OCI-LY1 (cell line): ENCODE measurements around the gene SLCO2A1.

Source experiments
- H2AFZ ChIP-seq: fragments of 200-600 bp; sonication (generic), shearing (Covaris generic); 2 replicates; pipeline ENCODE4 v1.6.0; 2014; ENCODE audit warnings: antibody characterized with exemption, mild to moderate bottlenecking, low read length
- H3F3A ChIP-seq: fragments of 200-600 bp; sonication (generic), shearing (Covaris generic); 2 replicates; pipeline ENCODE4 v1.6.0; 2014; ENCODE audit warnings: mild to moderate bottlenecking, antibody characterized with exemption, low read length, moderate library complexity; ENCODE audit not compliant: insufficient read depth
- H3K27ac ChIP-seq: fragments of 200-600 bp; sonication (generic); 2 replicates; pipeline ENCODE4 v1.5.1; 2014; ENCODE audit warnings: low read length, mixed run types, mild to moderate bottlenecking, low read depth; ENCODE audit not compliant: poor library complexity, severe bottlenecking
- H3K27me3 ChIP-seq: fragments of 200-600 bp; sonication (generic); 2 replicates; pipeline ENCODE4 v1.6.0; 2014; ENCODE audit warnings: antibody characterized with exemption, mild to moderate bottlenecking, low read length, moderate library complexity; ENCODE audit not compliant: insufficient read depth
- H3K36me3 ChIP-seq: fragments of 200-600 bp; sonication (generic); 2 replicates; pipeline ENCODE4 v1.6.1; 2014; ENCODE audit warnings: mild to moderate bottlenecking, antibody characterized with exemption, low read length, moderate library complexity, mixed read lengths; ENCODE audit not compliant: insufficient read depth
- H3K4me1 ChIP-seq: fragments of 200-600 bp; sonication (generic); 2 replicates; pipeline ENCODE4 v1.5.1; 2014; ENCODE audit warnings: mild to moderate bottlenecking, low read length, moderate library complexity; ENCODE audit not compliant: insufficient read depth, severe bottlenecking
- H3K4me2 ChIP-seq: fragments of 200-600 bp; sonication (generic), shearing (Covaris generic); 2 replicates; pipeline ENCODE4 v1.6.1; 2014; ENCODE audit warnings: low read length
- H3K4me3 ChIP-seq: fragments of 200-600 bp; sonication (generic); 2 replicates; pipeline ENCODE4 v1.5.1; 2014; ENCODE audit warnings: low read length, low read depth, mild to moderate bottlenecking, mixed read lengths; ENCODE audit not compliant: poor library complexity, severe bottlenecking
- H3K79me2 ChIP-seq: fragments of 200-600 bp; shearing (Covaris generic); 2 replicates; pipeline ENCODE4 v1.6.1; 2016; ENCODE audit warnings: mixed run types, low read length, mixed read lengths; ENCODE audit not compliant: insufficient read depth
- H3K9ac ChIP-seq: fragments of 200-600 bp; sonication (generic), shearing (Covaris generic); 2 replicates; pipeline ENCODE4 v1.6.1; 2014; ENCODE audit warnings: mild to moderate bottlenecking, low read length, mixed read lengths
- H3K9me2 ChIP-seq: fragments of 200-600 bp; sonication (generic), shearing (Covaris generic); 2 replicates; pipeline ENCODE4 v1.6.1; 2014; ENCODE audit warnings: low read depth, mild to moderate bottlenecking, low read length, mixed read lengths
- H3K9me3 ChIP-seq: fragments of 200-600 bp; shearing (Covaris generic); 2 replicates; pipeline ENCODE4 v1.6.1; 2014; ENCODE audit warnings: low read length, mixed read lengths
- H4K20me1 ChIP-seq: fragments of 200-600 bp; sonication (generic), shearing (Covaris generic); 2 replicates; pipeline ENCODE4 v1.6.0; 2016; ENCODE audit warnings: mild to moderate bottlenecking, low read length; ENCODE audit not compliant: insufficient read depth
- EZH2 ChIP-seq: fragments of 200-600 bp; sonication (generic), shearing (Covaris generic); IDR thresholded peaks from 2 replicates; pipeline ENCODE4 v1.8.0; 2017; ENCODE audit warnings: borderline replicate concordance, mixed run types, mild to moderate bottlenecking, antibody characterized with exemption, low read length, moderate library complexity, mixed read lengths
- TF ChIP-seq, protein P1 (sequence below): fragments of 200-600 bp; sonication (generic), shearing (Covaris generic); IDR thresholded peaks from 2 replicates; pipeline ENCODE4 v1.5.1; 2017; ENCODE audit warnings: mild to moderate bottlenecking, antibody characterized with exemption, low read length, moderate library complexity, mixed read lengths

SLCO2A1 gene

DNA sequence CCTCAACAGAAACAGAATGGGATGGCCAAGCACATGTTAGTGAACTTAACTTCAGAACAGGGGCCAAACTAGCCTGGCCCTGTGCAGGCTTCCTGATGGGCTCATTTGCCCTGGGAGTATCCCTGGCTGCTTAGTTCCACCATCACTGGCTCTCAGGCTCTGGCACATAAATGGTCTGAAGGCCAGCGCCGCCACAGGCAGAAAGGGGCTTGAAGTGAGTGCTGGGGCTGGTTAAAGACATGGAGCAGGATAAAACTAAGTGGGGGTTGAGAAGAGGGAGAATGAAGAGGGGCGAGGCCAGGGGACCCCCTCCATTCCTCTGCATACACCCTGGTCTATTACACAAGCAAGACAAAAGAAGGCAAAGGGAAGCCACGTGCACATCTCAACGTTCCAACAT is 12.2 kb downstream of the SLCO2A1 start:
- H3K9me3 ChIP-seq, result no peaks in the 10 kb centered on the region
- no peak overlapping the region for H3K27ac ChIP-seq
- no peaks in the 10 kb centered on the region for H3K27me3 ChIP-seq
- H3K36me3 ChIP-seq, result no peaks in the 10 kb centered on the region
- no peak overlapping the region for H3K9ac ChIP-seq
- H3K9me2 ChIP-seq, result no peaks in the 10 kb centered on the region
- no peaks in the 10 kb centered on the region for H3K4me1 ChIP-seq
- H3K4me3 ChIP-seq, result no peak overlapping the region
- H4K20me1 ChIP-seq, result no peaks in the 10 kb centered on the region
- H3K4me2 ChIP-seq, result no peak overlapping the region
- no peak overlapping the region for H2AFZ ChIP-seq
- TF ChIP-seq, protein P1, sequence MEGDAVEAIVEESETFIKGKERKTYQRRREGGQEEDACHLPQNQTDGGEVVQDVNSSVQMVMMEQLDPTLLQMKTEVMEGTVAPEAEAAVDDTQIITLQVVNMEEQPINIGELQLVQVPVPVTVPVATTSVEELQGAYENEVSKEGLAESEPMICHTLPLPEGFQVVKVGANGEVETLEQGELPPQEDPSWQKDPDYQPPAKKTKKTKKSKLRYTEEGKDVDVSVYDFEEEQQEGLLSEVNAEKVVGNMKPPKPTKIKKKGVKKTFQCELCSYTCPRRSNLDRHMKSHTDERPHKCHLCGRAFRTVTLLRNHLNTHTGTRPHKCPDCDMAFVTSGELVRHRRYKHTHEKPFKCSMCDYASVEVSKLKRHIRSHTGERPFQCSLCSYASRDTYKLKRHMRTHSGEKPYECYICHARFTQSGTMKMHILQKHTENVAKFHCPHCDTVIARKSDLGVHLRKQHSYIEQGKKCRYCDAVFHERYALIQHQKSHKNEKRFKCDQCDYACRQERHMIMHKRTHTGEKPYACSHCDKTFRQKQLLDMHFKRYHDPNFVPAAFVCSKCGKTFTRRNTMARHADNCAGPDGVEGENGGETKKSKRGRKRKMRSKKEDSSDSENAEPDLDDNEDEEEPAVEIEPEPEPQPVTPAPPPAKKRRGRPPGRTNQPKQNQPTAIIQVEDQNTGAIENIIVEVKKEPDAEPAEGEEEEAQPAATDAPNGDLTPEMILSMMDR, result no peak
- TF ChIP-seq EZH2, result no peak
- no peaks in the 10 kb centered on the region for H3F3A ChIP-seq
- H3K79me2 ChIP-seq, result no peaks in the 10 kb centered on the region

DNA sequence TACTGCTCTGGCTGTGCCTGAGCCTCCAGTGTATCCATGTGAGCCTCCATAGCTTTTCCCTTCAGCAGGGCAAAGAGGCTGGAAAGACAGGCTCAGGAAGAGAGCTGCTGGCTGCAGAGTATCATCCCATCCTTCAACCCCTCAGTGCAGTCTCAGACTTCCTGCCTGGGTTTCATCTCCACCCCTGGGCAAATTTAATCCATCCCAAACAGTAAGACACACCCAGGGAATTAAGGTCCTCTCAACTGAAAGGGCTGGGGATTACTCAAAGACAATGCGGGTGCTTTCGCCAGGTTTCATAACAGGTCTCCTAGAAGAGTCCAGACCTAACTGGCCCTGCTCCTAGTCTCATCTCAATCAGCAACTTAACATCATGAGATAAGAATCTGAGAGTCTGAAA is 15.5 kb downstream of the SLCO2A1 start:
- Histone ChIP-seq H3K9me3 (no peaks in the 10 kb centered on the region), H4K20me1 (no peaks in the 10 kb centered on the region), H3K27me3 (no peaks in the 10 kb centered on the region), H3K79me2 (no peaks in the 10 kb centered on the region), H3K9ac (no peak overlapping the region), H3K9me2 (no peaks in the 10 kb centered on the region), H2AFZ (no peak overlapping the region), H3K27ac (no peak overlapping the region), H3K4me3 (no peak overlapping the region), H3F3A (no peaks in the 10 kb centered on the region), H3K36me3 (no peaks in the 10 kb centered on the region), H3K4me2 (no peak overlapping the region), H3K4me1 (no peaks in the 10 kb centered on the region)
- TF ChIP-seq, protein P1, result no peak
- no peak for TF ChIP-seq EZH2

DNA sequence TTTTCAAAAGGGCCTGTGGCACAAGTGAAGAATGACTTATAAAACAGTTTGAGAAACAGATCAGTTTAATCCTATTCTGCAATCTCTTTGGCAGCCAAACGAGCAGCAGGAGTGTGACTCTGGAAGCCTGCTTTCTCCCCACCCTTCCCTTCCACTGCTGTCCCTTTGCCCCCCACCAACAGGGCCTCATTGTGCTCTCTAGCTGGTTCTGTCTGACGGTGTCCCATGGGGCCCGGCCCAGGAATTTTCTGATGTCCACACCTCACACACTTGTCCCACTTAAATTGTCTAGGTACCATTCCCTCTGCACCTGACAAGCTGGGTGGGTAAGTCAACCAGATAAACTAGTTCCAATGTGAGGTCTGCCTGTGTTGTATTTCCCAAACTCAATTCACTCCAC is 16.4 kb downstream of the SLCO2A1 start:
- Histone ChIP-seq H3K79me2 (no peaks in the 10 kb centered on the region), H3K9ac (no peak overlapping the region), H3K27me3 (no peaks in the 10 kb centered on the region), H3F3A (no peaks in the 10 kb centered on the region), H3K4me1 (no peaks in the 10 kb centered on the region), H3K9me3 (no peaks in the 10 kb centered on the region), H3K36me3 (no peaks in the 10 kb centered on the region), H3K4me2 (no peak overlapping the region), H3K9me2 (no peaks in the 10 kb centered on the region), H4K20me1 (no peaks in the 10 kb centered on the region), H3K4me3 (no peak overlapping the region), H3K27ac (no peak overlapping the region), H2AFZ (no peak overlapping the region)
- TF ChIP-seq EZH2, result no peak
- TF ChIP-seq, protein P1, result no peak
